GM23338 (cell line): ENCODE data around the gene KDM4B. TPM values are rescaled to one million over a fixed set of nuclear protein-coding genes. Genes with fewer than 3 reads are reported as not detected.

ENCODE experiments used
- ATAC-seq: fragments of 200-7000 bp; cut with Tn5 transposase; 3 replicates; pipeline ENCODE4 v1.9.1; 2020
- DNase-seq: peaks from one replicate; pipeline ENCODE4 v3.0.0-alpha.2; 2015; ENCODE audit warnings: low spot score
- H2AFZ ChIP-seq: fragments of 200-600 bp; sonication (generic); 2 replicates; pipeline ENCODE4 v1.8.0; 2016; ENCODE audit warnings: antibody characterized with exemption, mild to moderate bottlenecking, moderate library complexity
- H3F3A ChIP-seq: fragments of 200-600 bp; sonication (generic); replicated peaks from 2 replicates; pipeline ENCODE4 v1.8.0; 2017; ENCODE audit warnings: antibody characterized with exemption, mixed run types, low read depth
- H3K27ac ChIP-seq: fragments of 200-600 bp; sonication (generic); 2 replicates; pipeline ENCODE4 v1.6.1; 2016; ENCODE audit warnings: low read depth
- H3K27me3 ChIP-seq: fragments of 200-600 bp; sonication (generic); 2 replicates; pipeline ENCODE4 v1.8.0; 2016; ENCODE audit warnings: mild to moderate bottlenecking, mixed run types, moderate library complexity; ENCODE audit not compliant: insufficient read depth
- H3K36me3 ChIP-seq: fragments of 200-600 bp; sonication (generic); 2 replicates; pipeline ENCODE4 v1.8.0; 2016; ENCODE audit warnings: mild to moderate bottlenecking; ENCODE audit not compliant: insufficient read depth
- H3K4me1 ChIP-seq: fragments of 200-600 bp; sonication (generic); 2 replicates; pipeline ENCODE4 v1.8.0; 2016; ENCODE audit warnings: mild to moderate bottlenecking, moderate library complexity; ENCODE audit not compliant: insufficient read depth
- H3K4me2 ChIP-seq: fragments of 200-600 bp; sonication (generic); 2 replicates; pipeline ENCODE4 v1.7.1; 2017; ENCODE audit warnings: mixed run types
- H3K4me3 ChIP-seq: fragments of 200-600 bp; sonication (generic); 2 replicates; pipeline ENCODE4 v1.6.1; 2016; ENCODE audit warnings: mixed run types
- H3K79me2 ChIP-seq: fragments of 200-600 bp; sonication (generic); replicated peaks from 2 replicates; pipeline ENCODE4 v1.8.0; 2017; ENCODE audit warnings: mild to moderate bottlenecking; ENCODE audit not compliant: insufficient read depth
- H3K9me2 ChIP-seq: fragments of 200-600 bp; sonication (generic); 2 replicates; pipeline ENCODE4 v1.8.0; 2017; ENCODE audit not compliant: insufficient read depth
- H4K20me1 ChIP-seq: fragments of 200-600 bp; sonication (generic); replicated peaks from 2 replicates; pipeline ENCODE4 v1.8.0; 2017; ENCODE audit warnings: mild to moderate bottlenecking; ENCODE audit not compliant: insufficient read depth
- H3K27ac Mint-ChIP-seq: 2 replicates; pipeline ENCODE4 v1.8.0; 2020; ENCODE audit warnings: inconsistent platforms, mild to moderate bottlenecking, moderate library complexity, mixed read lengths
- H3K27me3 Mint-ChIP-seq: 3 replicates; pipeline ENCODE4 v1.8.0; 2022; ENCODE audit warnings: low read depth, mild to moderate bottlenecking, moderate library complexity, mixed read lengths, inconsistent platforms; ENCODE audit not compliant: insufficient read depth, poor library complexity
- H3K36me3 Mint-ChIP-seq: 3 replicates; pipeline ENCODE4 v1.8.0; 2021; ENCODE audit warnings: low read depth, mild to moderate bottlenecking, inconsistent platforms, moderate library complexity, mixed read lengths
- H3K4me1 Mint-ChIP-seq: 3 replicates; pipeline ENCODE4 v1.8.0; 2020; ENCODE audit warnings: mild to moderate bottlenecking, inconsistent platforms, mixed read lengths
- H3K4me3 Mint-ChIP-seq: 3 replicates; pipeline ENCODE4 v1.8.0; 2021; ENCODE audit warnings: moderate library complexity, mild to moderate bottlenecking, inconsistent platforms, mixed read lengths
- H3K9me3 Mint-ChIP-seq: 3 replicates; pipeline ENCODE4 v1.8.0; 2020; ENCODE audit warnings: moderate library complexity, mild to moderate bottlenecking, inconsistent platforms, mixed read lengths
- CREB1 ChIP-seq: fragments of 250-450 bp; sonication (Bioruptor Pico); IDR thresholded peaks from 2 replicates; pipeline ENCODE4 v1.5.0; 2020; ENCODE audit warnings: low read depth, mild to moderate bottlenecking, moderate library complexity
- EZH2 ChIP-seq: fragments of 200-600 bp; sonication (generic); IDR thresholded peaks from one replicate; pipeline ENCODE4 v1.8.0; 2017; ENCODE audit warnings: antibody characterized with exemption, mild to moderate bottlenecking, low read depth; ENCODE audit not compliant: unreplicated experiment
- EZH2phosphoT487 ChIP-seq: fragments of 200-600 bp; sonication (generic); IDR thresholded peaks from one replicate; pipeline ENCODE4 v1.8.1; 2018; ENCODE audit warnings: antibody characterized with exemption; ENCODE audit not compliant: unreplicated experiment
- JUNB ChIP-seq: IDR thresholded peaks from one replicate; pipeline ENCODE4 v1.6.1; 2016; ENCODE audit warnings: antibody characterized with exemption; ENCODE audit not compliant: unreplicated experiment
- NANOG ChIP-seq: IDR thresholded peaks from 2 replicates; pipeline ENCODE4 v1.6.1; 2016; ENCODE audit warnings: antibody characterized with exemption, borderline replicate concordance
- POLR2AphosphoS5 ChIP-seq: IDR thresholded peaks from 2 replicates; pipeline ENCODE4 v1.6.1; 2016; ENCODE audit warnings: antibody characterized with exemption, low read depth
- STAT1 ChIP-seq: IDR thresholded peaks from one replicate; pipeline ENCODE4 v1.6.1; 2016; ENCODE audit warnings: antibody characterized with exemption; ENCODE audit not compliant: unreplicated experiment
- ZNF114 ChIP-seq: fragments of 250-450 bp; sonication (Bioruptor Pico); IDR thresholded peaks from 2 replicates; pipeline ENCODE4 v1.5.0; 2020; ENCODE audit warnings: mild to moderate bottlenecking, moderate library complexity
- ZNF331 ChIP-seq: fragments of 250-450 bp; sonication (Bioruptor Pico); IDR thresholded peaks from 2 replicates; pipeline ENCODE4 v1.5.0; 2020; ENCODE audit warnings: low read depth, mild to moderate bottlenecking, moderate library complexity
- polyA plus RNA-seq: library from polyadenylated mRNA; unstranded; fragments of >200 nt; fragmentation: Nextera tagmentation; extraction: Ambion mirVana; gene quantifications from 2 replicates; pipeline ENCODE4 v1.2.1, GENCODE V29; 2016
- total RNA-seq: library from RNA; depleted of rRNA; stranded (reverse); fragments of >200 nt; shearing (Covaris generic); gene quantifications from 2 replicates; pipeline ENCODE4 v1.2.3, GENCODE V29; 2014
- TF ChIP-seq, protein P1 (sequence below): IDR thresholded peaks from one replicate; pipeline ENCODE4 v1.6.1; 2018; ENCODE audit warnings: antibody characterized with exemption; ENCODE audit not compliant: unreplicated experiment
- TF ChIP-seq, protein P2 (sequence below), 2 experiments: fragments of 200-600 bp in 1 of 2; sonication (generic) in 1 of 2; conservative IDR thresholded peaks; 2 replicates each; pipeline versions ENCODE4 v1.5.1 to v1.6.1; 2016 to 2017; ENCODE audit warnings: antibody characterized with exemption in 2 of 2, low read depth in 2 of 2, mild to moderate bottlenecking in 2 of 2, moderate library complexity in 1 of 2
- TF ChIP-seq, protein P3 (sequence below): fragments of 250-450 bp; sonication (Bioruptor Pico); IDR thresholded peaks from 2 replicates; pipeline ENCODE4 v1.5.0; 2020; ENCODE audit warnings: mild to moderate bottlenecking, moderate library complexity
- TF ChIP-seq, protein P4 (sequence below): IDR thresholded peaks from 2 replicates; pipeline ENCODE4 v1.6.1; 2016; ENCODE audit warnings: antibody characterized with exemption

Gene KDM4B
- total and polyA plus RNA-seq, 2 experiments from 2014 or later: 9.1 to 27.6 TPM

DNA sequence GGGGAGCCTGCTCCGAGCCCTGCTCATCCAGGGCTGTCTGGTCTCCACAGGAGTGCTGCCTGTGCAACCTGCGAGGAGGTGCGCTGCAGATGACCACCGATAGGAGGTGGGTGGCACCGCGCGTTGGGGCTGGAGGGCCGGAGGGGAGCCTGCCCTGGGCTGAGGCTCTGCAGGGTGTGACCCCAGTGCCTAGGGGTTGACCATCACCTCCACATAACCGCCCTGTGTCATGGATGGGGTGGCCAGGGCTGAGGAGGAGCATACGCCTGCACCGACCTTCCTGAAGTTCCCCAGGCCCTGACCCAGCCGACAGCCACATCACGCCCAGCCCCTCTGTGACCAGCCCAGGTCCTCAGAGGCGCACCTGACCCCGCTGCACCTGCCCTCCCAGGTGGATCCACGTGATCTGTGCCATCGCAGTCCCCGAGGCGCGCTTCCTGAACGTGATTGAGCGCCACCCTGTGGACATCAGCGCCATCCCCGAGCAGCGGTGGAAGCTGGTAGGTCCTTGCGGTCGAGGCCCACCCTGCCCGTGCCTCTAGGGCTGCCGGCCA, 168.7 kb downstream of the KDM4B start:
- TF ChIP-seq EZH2phosphoT487: no peak
- no peak for TF ChIP-seq NANOG
- TF ChIP-seq, protein P1, sequence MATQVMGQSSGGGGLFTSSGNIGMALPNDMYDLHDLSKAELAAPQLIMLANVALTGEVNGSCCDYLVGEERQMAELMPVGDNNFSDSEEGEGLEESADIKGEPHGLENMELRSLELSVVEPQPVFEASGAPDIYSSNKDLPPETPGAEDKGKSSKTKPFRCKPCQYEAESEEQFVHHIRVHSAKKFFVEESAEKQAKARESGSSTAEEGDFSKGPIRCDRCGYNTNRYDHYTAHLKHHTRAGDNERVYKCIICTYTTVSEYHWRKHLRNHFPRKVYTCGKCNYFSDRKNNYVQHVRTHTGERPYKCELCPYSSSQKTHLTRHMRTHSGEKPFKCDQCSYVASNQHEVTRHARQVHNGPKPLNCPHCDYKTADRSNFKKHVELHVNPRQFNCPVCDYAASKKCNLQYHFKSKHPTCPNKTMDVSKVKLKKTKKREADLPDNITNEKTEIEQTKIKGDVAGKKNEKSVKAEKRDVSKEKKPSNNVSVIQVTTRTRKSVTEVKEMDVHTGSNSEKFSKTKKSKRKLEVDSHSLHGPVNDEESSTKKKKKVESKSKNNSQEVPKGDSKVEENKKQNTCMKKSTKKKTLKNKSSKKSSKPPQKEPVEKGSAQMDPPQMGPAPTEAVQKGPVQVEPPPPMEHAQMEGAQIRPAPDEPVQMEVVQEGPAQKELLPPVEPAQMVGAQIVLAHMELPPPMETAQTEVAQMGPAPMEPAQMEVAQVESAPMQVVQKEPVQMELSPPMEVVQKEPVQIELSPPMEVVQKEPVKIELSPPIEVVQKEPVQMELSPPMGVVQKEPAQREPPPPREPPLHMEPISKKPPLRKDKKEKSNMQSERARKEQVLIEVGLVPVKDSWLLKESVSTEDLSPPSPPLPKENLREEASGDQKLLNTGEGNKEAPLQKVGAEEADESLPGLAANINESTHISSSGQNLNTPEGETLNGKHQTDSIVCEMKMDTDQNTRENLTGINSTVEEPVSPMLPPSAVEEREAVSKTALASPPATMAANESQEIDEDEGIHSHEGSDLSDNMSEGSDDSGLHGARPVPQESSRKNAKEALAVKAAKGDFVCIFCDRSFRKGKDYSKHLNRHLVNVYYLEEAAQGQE: no peak
- TF ChIP-seq, protein P2, sequence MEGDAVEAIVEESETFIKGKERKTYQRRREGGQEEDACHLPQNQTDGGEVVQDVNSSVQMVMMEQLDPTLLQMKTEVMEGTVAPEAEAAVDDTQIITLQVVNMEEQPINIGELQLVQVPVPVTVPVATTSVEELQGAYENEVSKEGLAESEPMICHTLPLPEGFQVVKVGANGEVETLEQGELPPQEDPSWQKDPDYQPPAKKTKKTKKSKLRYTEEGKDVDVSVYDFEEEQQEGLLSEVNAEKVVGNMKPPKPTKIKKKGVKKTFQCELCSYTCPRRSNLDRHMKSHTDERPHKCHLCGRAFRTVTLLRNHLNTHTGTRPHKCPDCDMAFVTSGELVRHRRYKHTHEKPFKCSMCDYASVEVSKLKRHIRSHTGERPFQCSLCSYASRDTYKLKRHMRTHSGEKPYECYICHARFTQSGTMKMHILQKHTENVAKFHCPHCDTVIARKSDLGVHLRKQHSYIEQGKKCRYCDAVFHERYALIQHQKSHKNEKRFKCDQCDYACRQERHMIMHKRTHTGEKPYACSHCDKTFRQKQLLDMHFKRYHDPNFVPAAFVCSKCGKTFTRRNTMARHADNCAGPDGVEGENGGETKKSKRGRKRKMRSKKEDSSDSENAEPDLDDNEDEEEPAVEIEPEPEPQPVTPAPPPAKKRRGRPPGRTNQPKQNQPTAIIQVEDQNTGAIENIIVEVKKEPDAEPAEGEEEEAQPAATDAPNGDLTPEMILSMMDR (conservative IDR thresholded peaks at IDR 0.05; ENCODE audit: low read depth in 2 of 2): peak; percentile 77 to 98
- TF ChIP-seq, protein P3, sequence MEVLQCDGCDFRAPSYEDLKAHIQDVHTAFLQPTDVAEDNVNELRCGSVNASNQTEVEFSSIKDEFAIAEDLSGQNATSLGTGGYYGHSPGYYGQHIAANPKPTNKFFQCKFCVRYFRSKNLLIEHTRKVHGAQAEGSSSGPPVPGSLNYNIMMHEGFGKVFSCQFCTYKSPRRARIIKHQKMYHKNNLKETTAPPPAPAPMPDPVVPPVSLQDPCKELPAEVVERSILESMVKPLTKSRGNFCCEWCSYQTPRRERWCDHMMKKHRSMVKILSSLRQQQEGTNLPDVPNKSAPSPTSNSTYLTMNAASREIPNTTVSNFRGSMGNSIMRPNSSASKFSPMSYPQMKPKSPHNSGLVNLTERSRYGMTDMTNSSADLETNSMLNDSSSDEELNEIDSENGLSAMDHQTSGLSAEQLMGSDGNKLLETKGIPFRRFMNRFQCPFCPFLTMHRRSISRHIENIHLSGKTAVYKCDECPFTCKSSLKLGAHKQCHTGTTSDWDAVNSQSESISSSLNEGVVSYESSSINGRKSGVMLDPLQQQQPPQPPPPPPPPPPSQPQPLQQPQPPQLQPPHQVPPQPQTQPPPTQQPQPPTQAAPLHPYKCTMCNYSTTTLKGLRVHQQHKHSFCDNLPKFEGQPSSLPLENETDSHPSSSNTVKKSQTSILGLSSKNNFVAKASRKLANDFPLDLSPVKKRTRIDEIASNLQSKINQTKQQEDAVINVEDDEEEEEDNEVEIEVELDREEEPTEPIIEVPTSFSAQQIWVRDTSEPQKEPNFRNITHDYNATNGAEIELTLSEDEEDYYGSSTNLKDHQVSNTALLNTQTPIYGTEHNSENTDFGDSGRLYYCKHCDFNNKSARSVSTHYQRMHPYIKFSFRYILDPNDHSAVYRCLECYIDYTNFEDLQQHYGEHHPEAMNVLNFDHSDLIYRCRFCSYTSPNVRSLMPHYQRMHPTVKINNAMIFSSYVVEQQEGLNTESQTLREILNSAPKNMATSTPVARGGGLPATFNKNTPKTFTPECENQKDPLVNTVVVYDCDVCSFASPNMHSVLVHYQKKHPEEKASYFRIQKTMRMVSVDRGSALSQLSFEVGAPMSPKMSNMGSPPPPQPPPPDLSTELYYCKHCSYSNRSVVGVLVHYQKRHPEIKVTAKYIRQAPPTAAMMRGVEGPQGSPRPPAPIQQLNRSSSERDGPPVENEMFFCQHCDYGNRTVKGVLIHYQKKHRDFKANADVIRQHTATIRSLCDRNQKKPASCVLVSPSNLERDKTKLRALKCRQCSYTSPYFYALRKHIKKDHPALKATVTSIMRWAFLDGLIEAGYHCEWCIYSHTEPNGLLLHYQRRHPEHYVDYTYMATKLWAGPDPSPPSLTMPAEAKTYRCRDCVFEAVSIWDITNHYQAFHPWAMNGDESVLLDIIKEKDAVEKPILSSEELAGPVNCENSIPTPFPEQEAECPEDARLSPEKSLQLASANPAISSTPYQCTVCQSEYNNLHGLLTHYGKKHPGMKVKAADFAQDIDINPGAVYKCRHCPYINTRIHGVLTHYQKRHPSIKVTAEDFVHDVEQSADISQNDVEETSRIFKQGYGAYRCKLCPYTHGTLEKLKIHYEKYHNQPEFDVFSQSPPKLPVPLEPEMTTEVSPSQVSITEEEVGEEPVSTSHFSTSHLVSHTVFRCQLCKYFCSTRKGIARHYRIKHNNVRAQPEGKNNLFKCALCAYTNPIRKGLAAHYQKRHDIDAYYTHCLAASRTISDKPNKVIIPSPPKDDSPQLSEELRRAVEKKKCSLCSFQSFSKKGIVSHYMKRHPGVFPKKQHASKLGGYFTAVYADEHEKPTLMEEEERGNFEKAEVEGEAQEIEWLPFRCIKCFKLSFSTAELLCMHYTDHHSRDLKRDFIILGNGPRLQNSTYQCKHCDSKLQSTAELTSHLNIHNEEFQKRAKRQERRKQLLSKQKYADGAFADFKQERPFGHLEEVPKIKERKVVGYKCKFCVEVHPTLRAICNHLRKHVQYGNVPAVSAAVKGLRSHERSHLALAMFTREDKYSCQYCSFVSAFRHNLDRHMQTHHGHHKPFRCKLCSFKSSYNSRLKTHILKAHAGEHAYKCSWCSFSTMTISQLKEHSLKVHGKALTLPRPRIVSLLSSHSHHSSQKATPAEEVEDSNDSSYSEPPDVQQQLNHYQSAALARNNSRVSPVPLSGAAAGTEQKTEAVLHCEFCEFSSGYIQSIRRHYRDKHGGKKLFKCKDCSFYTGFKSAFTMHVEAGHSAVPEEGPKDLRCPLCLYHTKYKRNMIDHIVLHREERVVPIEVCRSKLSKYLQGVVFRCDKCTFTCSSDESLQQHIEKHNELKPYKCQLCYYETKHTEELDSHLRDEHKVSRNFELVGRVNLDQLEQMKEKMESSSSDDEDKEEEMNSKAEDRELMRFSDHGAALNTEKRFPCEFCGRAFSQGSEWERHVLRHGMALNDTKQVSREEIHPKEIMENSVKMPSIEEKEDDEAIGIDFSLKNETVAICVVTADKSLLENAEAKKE (CRISPR knock-in tag): no peak
- no peak for TF ChIP-seq JUNB
- TF ChIP-seq, protein P4, sequence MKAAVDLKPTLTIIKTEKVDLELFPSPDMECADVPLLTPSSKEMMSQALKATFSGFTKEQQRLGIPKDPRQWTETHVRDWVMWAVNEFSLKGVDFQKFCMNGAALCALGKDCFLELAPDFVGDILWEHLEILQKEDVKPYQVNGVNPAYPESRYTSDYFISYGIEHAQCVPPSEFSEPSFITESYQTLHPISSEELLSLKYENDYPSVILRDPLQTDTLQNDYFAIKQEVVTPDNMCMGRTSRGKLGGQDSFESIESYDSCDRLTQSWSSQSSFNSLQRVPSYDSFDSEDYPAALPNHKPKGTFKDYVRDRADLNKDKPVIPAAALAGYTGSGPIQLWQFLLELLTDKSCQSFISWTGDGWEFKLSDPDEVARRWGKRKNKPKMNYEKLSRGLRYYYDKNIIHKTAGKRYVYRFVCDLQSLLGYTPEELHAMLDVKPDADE: no peak
- no peak for TF ChIP-seq ZNF331
- peak; percentile 22; the same call in 1 of the 2 replicates for TF ChIP-seq CREB1 (CRISPR knock-in tag)
- no peak for TF ChIP-seq ZNF114 (CRISPR knock-in tag)
- TF ChIP-seq EZH2: no peak
- no peak for TF ChIP-seq STAT1
- 0 out of 2 replicates have a peak, but pooled peaks have one; percentile 16 for TF ChIP-seq POLR2AphosphoS5
- Histone ChIP-seq H3K4me3 (no peak overlapping the region), H3K9me2 (no peaks in the 10 kb centered on the region), H3K4me2 (no peak overlapping the region), H3K27ac (no peak overlapping the region), H3K4me1 (no peaks in the 10 kb centered on the region), H3K36me3 (no peaks in the 10 kb centered on the region; the same call in 1 of the 2 replicates), H3F3A (no peaks in the 10 kb centered on the region), H2AFZ (no peak overlapping the region), H4K20me1 (no peaks in the 10 kb centered on the region; the same call in 1 of the 2 replicates), H3K79me2 (no peaks in the 10 kb centered on the region), H3K27me3 (no peaks in the 10 kb centered on the region)
- H3K4me1 Mint-ChIP-seq: peaks cover 2% of the 10 kb centered on the region; the same call in 2 of the 3 replicates
- DNase-seq: peak; percentile 95
- peak overlapping the region; percentile 30; the same call in 1 of the 2 replicates for H3K27ac Mint-ChIP-seq
- peak; percentile 93 for ATAC-seq
- peaks cover 12% of the 10 kb centered on the region for H3K27me3 Mint-ChIP-seq
- H3K4me3 Mint-ChIP-seq: no peak overlapping the region
- peaks cover 24% of the 10 kb centered on the region for H3K36me3 Mint-ChIP-seq
- no peaks in the 10 kb centered on the region; the same call in 2 of the 3 replicates for H3K9me3 Mint-ChIP-seq
